K562 (cell line): ENCODE measurements around the gene ALDH3B2. TPM values are rescaled to one million over a fixed set of nuclear protein-coding genes. Genes with fewer than 3 reads are reported as not detected.

ENCODE experiments used
- ATAC-seq: fragments of 200-7000 bp; cut with Tn5 transposase; 3 replicates; pipeline ENCODE4 v1.9.1; 2020; ENCODE audit warnings: moderate library complexity
- BruUV-seq: library from RNA; stranded (reverse); fragments of 400-500 nt; replicated peaks from 2 replicates; lab custom pipeline; 2021; lab: Mats Ljungman, UMichigan
- CTCF ChIA-PET: fragments of 300-600 bp; formaldehyde crosslinking; extraction: SDS; loops from one replicate; lab custom pipeline; 2021; ENCODE audit warnings: low intra/inter-chr PET ratio; lab: Yijun Ruan, JAX
- POLR2A ChIA-PET: fragments of 300-600, 350-650 bp; sonication (Branson Sonifier 250); formaldehyde crosslinking; extraction: SDS; loops from one replicate; lab custom pipeline; 2021; ENCODE audit warnings: antibody characterized with exemption, inconsistent platforms; lab: Yijun Ruan, JAX
- DNase-seq, 4 experiments: peaks; one replicate each; pipeline versions ENCODE4 v3.0.0 to v3.0.0-alpha.2; 2011 to 2018; ENCODE audit warnings: low spot score in 3 of 4, mixed read lengths in 3 of 4; ENCODE audit errors: extremely low read depth in 1 of 4
- FAIRE-seq: peaks from 2 replicates; lab custom pipeline; 2011; peaks lifted over from hg19 to GRCh38; lab: Jason Lieb, UNC
- H2AFZ ChIP-seq: 2 replicates; pipeline ENCODE4 v1.6.0; 2011; ENCODE audit warnings: low read depth, low read length, control low read depth, inconsistent platforms
- H3K27ac ChIP-seq: fragments of 200-600 bp; 3 replicates; pipeline ENCODE4 v1.8.0; 2011; ENCODE audit warnings: low read depth, mild to moderate bottlenecking, control low read depth, inconsistent platforms, low read length, moderate library complexity, mixed read lengths; ENCODE audit errors: extremely low read depth
- H3K27me3 ChIP-seq, 2 experiments: fragments of 300-600 bp in 1 of 2; 2 replicates in 1 of 2; 3 replicates in 1 of 2; pipeline versions ENCODE4 v1.6.0 to v1.8.0; 2011; ENCODE audit warnings: inconsistent platforms in 2 of 2, low read length in 2 of 2, mild to moderate bottlenecking in 1 of 2, mixed read lengths in 1 of 2, moderate library complexity in 1 of 2; ENCODE audit not compliant: control insufficient read depth in 2 of 2, insufficient read depth in 2 of 2
- H3K36me3 ChIP-seq: fragments of 300-600 bp; 3 replicates; pipeline ENCODE4 v1.8.0; 2011; ENCODE audit warnings: mild to moderate bottlenecking, low read length, inconsistent platforms; ENCODE audit not compliant: control insufficient read depth, insufficient read depth
- H3K4me1 ChIP-seq, 2 experiments: fragments of 200-600 bp in 1 of 2; replicated peaks in 1 of 2; 2 replicates in 1 of 2; 3 replicates in 1 of 2; pipeline versions ENCODE4 v1.5.1 to v1.8.0; 2011; ENCODE audit warnings: inconsistent platforms in 2 of 2, low read length in 2 of 2, mild to moderate bottlenecking in 1 of 2, mixed read lengths in 1 of 2, moderate library complexity in 1 of 2; ENCODE audit not compliant: control insufficient read depth in 2 of 2, insufficient read depth in 2 of 2
- H3K4me2 ChIP-seq: 2 replicates; pipeline ENCODE4 v1.6.1; 2011; ENCODE audit warnings: low read length, control low read depth, inconsistent platforms, mixed read lengths; ENCODE audit not compliant: insufficient read depth
- H3K4me3 ChIP-seq: fragments of 200-600 bp; sonication (generic), shearing (Covaris generic); 2 replicates; pipeline ENCODE4 v1.5.1; 2016; ENCODE audit warnings: control low read depth, inconsistent platforms
- H3K79me2 ChIP-seq: fragments of 200-600 bp; 3 replicates; pipeline ENCODE4 v1.8.0; 2011; ENCODE audit warnings: low read length, inconsistent platforms; ENCODE audit not compliant: control insufficient read depth, insufficient read depth
- H3K9ac ChIP-seq, 2 experiments: 2 replicates each; pipeline versions ENCODE4 v1.6.0 to v1.6.1; 2011; ENCODE audit warnings: low read depth in 2 of 2, low read length in 2 of 2, control low read depth in 1 of 2, inconsistent platforms in 1 of 2, mild to moderate bottlenecking in 1 of 2, mixed read lengths in 1 of 2; ENCODE audit not compliant: insufficient read depth in 1 of 2
- H3K9me1 ChIP-seq: one replicate; pipeline ENCODE4 v1.6.0; 2011; ENCODE audit warnings: inconsistent platforms, mild to moderate bottlenecking, low read length, moderate library complexity; ENCODE audit not compliant: control insufficient read depth, insufficient read depth
- H3K9me3 ChIP-seq: replicated peaks from 2 replicates; pipeline ENCODE4 v1.5.1; 2011; ENCODE audit warnings: low read depth, low read length, inconsistent platforms; ENCODE audit not compliant: control insufficient read depth, insufficient read depth
- H4K20me1 ChIP-seq: replicated peaks from 2 replicates; pipeline ENCODE4 v1.6.1; 2011; ENCODE audit warnings: low read length, inconsistent platforms, mixed read lengths; ENCODE audit not compliant: control insufficient read depth, insufficient read depth
- ATF6 ChIP-seq: sonication (generic); formaldehyde crosslinking; IDR thresholded peaks from 2 replicates; pipeline ENCODE4 v1.4.0; 2020; ENCODE audit warnings: mild to moderate bottlenecking, missing genetic modification reagents
- BCOR ChIP-seq: fragments of 450-650 bp; IDR thresholded peaks from 2 replicates; pipeline ENCODE4 v1.6.1; 2016
- BMI1 ChIP-seq: fragments of 150-350 bp; IDR thresholded peaks from 2 replicates; pipeline ENCODE4 v1.6.1; 2014; ENCODE audit warnings: low read length
- CBX2 ChIP-seq: fragments of 200-600 bp; sonication (generic); IDR thresholded peaks from one replicate; pipeline ENCODE4 v1.6.1; 2012; ENCODE audit warnings: mild to moderate bottlenecking, low read length, inconsistent platforms; ENCODE audit not compliant: insufficient read depth, poor library complexity, severe bottlenecking
- CTCF ChIP-seq, 3 experiments: IDR thresholded peaks in 2 of 3; conservative IDR thresholded peaks in 1 of 3; 2 replicates each; pipeline ENCODE4 v1.5.1; 2011 to 2012; ENCODE audit warnings: low read length in 3 of 3, mild to moderate bottlenecking in 3 of 3, control low read depth in 2 of 3, improper control_type of control experiment in 1 of 3, inconsistent platforms in 1 of 3, low read depth in 1 of 3, mixed read lengths in 1 of 3, moderate library complexity in 1 of 3; ENCODE audit not compliant: insufficient read depth in 2 of 3
- EHMT2 ChIP-seq: fragments of 450-650 bp; IDR thresholded peaks from 2 replicates; pipeline ENCODE4 v1.6.1; 2018; ENCODE audit warnings: antibody characterized with exemption
- ELF1 ChIP-seq: fragments of 200-800 bp; sonication (Bioruptor generic); IDR thresholded peaks from 2 replicates; pipeline ENCODE4 v1.6.1; 2016; ENCODE audit warnings: missing genetic modification characterization, missing compliant biosample characterization
- ELF4 ChIP-seq: fragments of 450-650 bp; formaldehyde crosslinking; IDR thresholded peaks from 2 replicates; pipeline ENCODE4 v1.4.0; 2022; ENCODE audit warnings: missing genetic modification characterization
- KDM1A ChIP-seq, 2 experiments: fragments of 450-650 bp; IDR thresholded peaks; 2 replicates each; pipeline ENCODE4 v1.6.1; 2016; ENCODE audit warnings: mild to moderate bottlenecking in 2 of 2
- MAX ChIP-seq: sonication (generic); formaldehyde crosslinking; IDR thresholded peaks from 2 replicates; pipeline ENCODE4 v1.9.0; 2022; ENCODE audit warnings: mild to moderate bottlenecking, missing genetic modification reagents
- NFE2L1 ChIP-seq: fragments of 450-650 bp; IDR thresholded peaks from 2 replicates; pipeline ENCODE4 v1.6.1; 2016; ENCODE audit warnings: missing genetic modification characterization, low read depth, mild to moderate bottlenecking, missing compliant biosample characterization, moderate library complexity, borderline replicate concordance
- PTBP1 ChIP-seq: fragments of 200-400 bp; formaldehyde crosslinking; IDR thresholded peaks from 2 replicates; pipeline ENCODE4 v1.6.1; 2017; ENCODE audit warnings: low read depth, low read length
- PYGO2 ChIP-seq: fragments of 450-650 bp; IDR thresholded peaks from 2 replicates; pipeline ENCODE4 v1.6.1; 2016; ENCODE audit warnings: mild to moderate bottlenecking, missing genetic modification characterization, moderate library complexity, missing compliant biosample characterization
- RBM25 ChIP-seq: fragments of 200-400 bp; formaldehyde crosslinking; IDR thresholded peaks from 2 replicates; pipeline ENCODE4 v1.6.1; 2018; ENCODE audit warnings: low read length, low read depth, moderate library complexity; ENCODE audit not compliant: severe bottlenecking
- RCOR1 ChIP-seq, 2 experiments: IDR thresholded peaks; 2 replicates each; pipeline ENCODE4 v1.6.1; 2012; ENCODE audit warnings: low read depth in 2 of 2, low read length in 2 of 2, borderline replicate concordance in 1 of 2, improper control_type of control experiment in 1 of 2
- SMARCA5 ChIP-seq: fragments of 450-650 bp; IDR thresholded peaks from 2 replicates; pipeline ENCODE4 v1.6.1; 2016
- TAF1 ChIP-seq: IDR thresholded peaks from 2 replicates; pipeline ENCODE4 v1.6.1; 2011; ENCODE audit warnings: mild to moderate bottlenecking, low read length, moderate library complexity; ENCODE audit not compliant: insufficient read depth, control insufficient read depth, severe bottlenecking; ENCODE audit errors: extremely low read depth
- ZFP36 ChIP-seq: fragments of 150-350 bp; IDR thresholded peaks from 2 replicates; pipeline ENCODE4 v1.6.1; 2018; ENCODE audit warnings: low read length, low read depth; ENCODE audit not compliant: partially characterized antibody
- whole genome bisulfite sequencing: fragments of 100-300 bp; shearing (Covaris generic); methylation state at CpG from one replicate; pipeline ENCODE4 v1.1.6; 2016; ENCODE audit warnings: low coverage, mixed read lengths; ENCODE audit not compliant: insufficient coverage; ENCODE audit errors: missing lambda C conversion rate; 5-methylcytosine and 5-hydroxymethylcytosine counted together
- in situ Hi-C: fragments of 300-500 bp; cut with MboI; formaldehyde crosslinking; loops from 4 replicates; pipeline ENCODE4 v1.15.0; 2018; ENCODE audit warnings: inconsistent platforms, mixed read lengths
- intact Hi-C: fragments of 100-400 bp; cut with micrococcal nuclease; formaldehyde crosslinking; loops from 2 replicates; pipeline ENCODE4 v1.14.2; 2022
- polyA plus RNA-seq, 8 experiments: library from polyadenylated mRNA; depleted of rRNA in 4 of 8; stranded (reverse) in 5 of 8; unstranded in 3 of 8; fragments of >200 nt; fragmentation: Nextera tagmentation in 2 of 8; fragmentation: Illumina TruSeq in 1 of 8; extraction: Ambion mirVana in 2 of 8; extraction: Trizol in 1 of 8; gene quantifications; 2 replicates each; pipeline versions ENCODE4 v1.2.1 to v1.2.3, GENCODE V29; 2011 to 2014; ENCODE audit warnings: inconsistent platforms in 1 of 8, missing spikeins in 1 of 8
- total RNA-seq, 7 experiments: library from RNA; depleted of rRNA in 6 of 7; stranded (reverse); fragments of >200 nt in 6 of 7; fragmentation: Illumina TruSeq in 2 of 7; extraction: Trizol in 2 of 7; gene quantifications; 2 replicates each; pipeline versions ENCODE4 v1.2.1 to v1.2.3, GENCODE V29; 2011 to 2021; ENCODE audit warnings: low replicate concordance in 1 of 7

ALDH3B2 gene
- total and polyA plus RNA-seq, 9 of the 15 experiments (the other 6 are each of a cell fraction or from before 2014, with no cell fraction given): not detected

GRCh38 chr11:67646535-67647336 lies 27.7 kb downstream of the ALDH3B2 start:
- Histone ChIP-seq H4K20me1 (peaks cover 3% of the 10 kb centered on the region; the same call in 1 of the 2 replicates), H2AFZ (no peak overlapping the region), H3K27ac (no peak overlapping the region), H3K4me2 (no peak overlapping the region), H3K9me3 (no peaks in the 10 kb centered on the region; the same call in none of the 2 replicates), H3K79me2 (no peaks in the 10 kb centered on the region), H3K27me3 (peaks cover 2 to 17% of the 10 kb centered on the region in 2 experiments; a peak in 3 of 5 replicates), H3K36me3 (no peaks in the 10 kb centered on the region), H3K4me3 (no peak overlapping the region), H3K4me1 (peaks cover 0 to 44% of the 10 kb centered on the region in 2 experiments; a peak in 2 of 5 replicates), H3K9me1 (no peaks in the 10 kb centered on the region), H3K9ac (no peak overlapping the region)
- POLR2A ChIA-PET: no interaction called here
- no TSS peak for BruUV-seq
- intact Hi-C loops: loop anchor here (10.0 kb wide), 1 partner anchor 158 kb away; no protein-coding TSS in a partner anchor
- CTCF ChIA-PET: no interaction called here
- DNase-seq (no peak), FAIRE-seq (no peak), ATAC-seq (no peak)
- 36% methylated on average over 19 of the region's 24 CpGs for WGBS
- in situ Hi-C loops: no loop called here
- TF ChIP-seq ZFP36: peak; percentile 95
- TF ChIP-seq BMI1: no peak
- TF ChIP-seq ELF4 (CRISPR knock-in tag): no peak
- TF ChIP-seq PTBP1: 0 out of 2 replicates have a peak, but pooled peaks have one; percentile 44
- TF ChIP-seq NFE2L1: no peak
- no peak for TF ChIP-seq CBX2
- TF ChIP-seq BCOR: peak; percentile 84
- peak; percentile 11; the same call in 1 of the 2 replicates for TF ChIP-seq MAX (CRISPR knock-in tag)
- 0 out of 4 replicates have a peak, but pooled peaks of 1 of the 2 experiments have one; percentile 9 for TF ChIP-seq RCOR1 (IDR thresholded peaks at IDR 0.05; ENCODE audit: borderline replicate concordance in 1 of 2, low read depth in 2 of 2, low read length in 2 of 2)
- peak; percentile 62 to 69; a peak in 2 of 4 replicates for TF ChIP-seq KDM1A (IDR thresholded peaks at IDR 0.05)
- peak; percentile 83 for TF ChIP-seq SMARCA5
- no peak for TF ChIP-seq TAF1
- TF ChIP-seq ATF6: no peak
- peak; percentile 47 for TF ChIP-seq RBM25
- no peak for TF ChIP-seq EHMT2
- no peak for TF ChIP-seq PYGO2
- TF ChIP-seq CTCF (IDR thresholded peaks at IDR 0.05 in 2 of 3, conservative IDR thresholded peaks at IDR 0.05 in 1 of 3; ENCODE audit: insufficient read depth in 2 of 3, low read depth in 1 of 3, low read length in 3 of 3): no peak
- no peak for TF ChIP-seq ELF1 (tag)
